Subcutaneous adipose tissue (tissue), 4 donors: ENCODE results near the gene PTPRD. TPM values are rescaled to one million over a fixed set of nuclear protein-coding genes. Genes with fewer than 3 reads are reported as not detected.

Experiments used
- small RNA-seq: library from RNA; depleted of rRNA; stranded (forward); fragments of <200 nt; gene quantifications from one replicate; pipeline ENCODE3, GENCODE V24; 2016
- total RNA-seq, 4 donors: library from RNA; depleted of rRNA; stranded (reverse); fragments of >200 nt; gene quantifications; one replicate each; pipeline ENCODE4 v1.1.0, GENCODE V29; 2016
- TF ChIP-seq, protein P1 (sequence below): fragments of 450-650 bp; IDR thresholded peaks from one replicate; pipeline ENCODE4 v1.5.1; 2016; ENCODE audit warnings: low read depth, mild to moderate bottlenecking, control low read depth, antibody characterized with exemption, moderate library complexity

Gene PTPRD
- total RNA-seq, 4 donors from 2014 or later = 5.1 to 17.3 (median 12.1) TPM

DNA sequence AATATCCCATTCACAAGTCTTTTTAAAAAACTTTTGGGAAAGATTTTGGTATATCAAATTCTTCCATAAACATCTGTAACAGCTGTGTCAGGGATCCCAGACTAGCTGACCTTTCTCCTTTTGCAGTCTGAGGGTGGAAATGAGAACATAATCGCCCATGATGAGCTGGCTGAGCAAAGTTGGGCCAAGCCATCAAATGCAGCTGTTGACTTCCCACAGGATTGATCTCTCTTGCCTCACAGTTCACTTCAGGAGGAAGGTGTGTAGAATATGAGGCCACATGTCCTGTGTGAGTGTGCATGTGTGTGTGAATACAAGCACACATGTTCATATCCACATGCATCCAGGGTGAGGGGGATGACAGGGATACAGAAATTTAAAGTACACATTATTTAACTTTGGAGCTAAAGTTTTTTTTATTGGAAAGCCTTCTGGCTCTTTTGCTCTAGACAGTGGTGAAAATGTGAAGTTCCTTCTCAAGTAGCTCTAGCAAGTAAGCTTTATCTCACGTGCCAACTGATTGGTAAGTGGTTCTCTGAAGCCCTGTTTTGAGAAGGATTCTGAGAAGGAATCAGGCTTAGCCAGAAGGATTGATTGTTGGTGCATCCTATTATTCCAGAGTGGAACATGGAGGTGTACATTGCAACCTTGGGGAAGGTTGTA lies 2344.5 kb downstream of the PTPRD start:
- TF ChIP-seq, protein P1, sequence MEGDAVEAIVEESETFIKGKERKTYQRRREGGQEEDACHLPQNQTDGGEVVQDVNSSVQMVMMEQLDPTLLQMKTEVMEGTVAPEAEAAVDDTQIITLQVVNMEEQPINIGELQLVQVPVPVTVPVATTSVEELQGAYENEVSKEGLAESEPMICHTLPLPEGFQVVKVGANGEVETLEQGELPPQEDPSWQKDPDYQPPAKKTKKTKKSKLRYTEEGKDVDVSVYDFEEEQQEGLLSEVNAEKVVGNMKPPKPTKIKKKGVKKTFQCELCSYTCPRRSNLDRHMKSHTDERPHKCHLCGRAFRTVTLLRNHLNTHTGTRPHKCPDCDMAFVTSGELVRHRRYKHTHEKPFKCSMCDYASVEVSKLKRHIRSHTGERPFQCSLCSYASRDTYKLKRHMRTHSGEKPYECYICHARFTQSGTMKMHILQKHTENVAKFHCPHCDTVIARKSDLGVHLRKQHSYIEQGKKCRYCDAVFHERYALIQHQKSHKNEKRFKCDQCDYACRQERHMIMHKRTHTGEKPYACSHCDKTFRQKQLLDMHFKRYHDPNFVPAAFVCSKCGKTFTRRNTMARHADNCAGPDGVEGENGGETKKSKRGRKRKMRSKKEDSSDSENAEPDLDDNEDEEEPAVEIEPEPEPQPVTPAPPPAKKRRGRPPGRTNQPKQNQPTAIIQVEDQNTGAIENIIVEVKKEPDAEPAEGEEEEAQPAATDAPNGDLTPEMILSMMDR = no peak

DNA sequence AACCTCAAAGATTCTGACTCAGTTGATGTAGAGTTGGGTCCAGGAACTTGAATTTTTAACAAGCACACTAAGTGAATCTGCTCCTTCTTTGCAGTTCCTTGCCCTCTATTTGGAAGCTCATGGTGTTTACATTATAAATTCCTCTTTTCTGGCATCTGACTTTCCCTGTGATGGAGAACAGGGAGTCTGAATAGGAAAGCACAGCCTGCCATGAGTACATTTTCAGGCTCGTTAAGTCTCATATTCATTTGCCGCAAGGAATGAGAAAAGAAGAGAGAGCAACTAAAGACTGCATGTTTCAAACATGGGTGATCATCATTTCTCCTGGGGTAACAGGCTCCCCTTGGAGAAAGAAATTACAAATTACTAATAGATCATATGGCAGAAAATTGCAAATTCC lies 2345.2 kb downstream of the PTPRD start:
- TF ChIP-seq, protein P1 = no peak

DNA sequence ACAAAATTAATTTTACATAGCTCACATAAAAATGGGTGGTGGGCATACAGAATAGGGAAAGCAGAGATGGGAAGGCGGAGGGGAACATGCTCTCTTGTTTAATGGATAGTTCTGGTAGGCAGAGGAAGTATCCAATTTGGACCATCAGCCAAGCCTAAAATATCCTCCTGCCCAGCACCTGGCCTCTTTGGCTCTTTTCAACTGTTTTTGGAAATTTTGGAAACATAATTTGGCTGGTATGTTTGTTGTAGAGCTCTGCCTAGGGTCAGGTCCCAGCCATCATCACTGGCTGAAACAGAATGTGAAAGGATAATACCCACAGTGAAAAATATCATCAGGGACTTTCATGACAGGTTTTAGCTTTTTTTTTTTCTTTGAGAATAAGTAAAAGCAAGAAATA lies 2345.9 kb downstream of the PTPRD start:
- TF ChIP-seq, protein P1 = no peak

DNA sequence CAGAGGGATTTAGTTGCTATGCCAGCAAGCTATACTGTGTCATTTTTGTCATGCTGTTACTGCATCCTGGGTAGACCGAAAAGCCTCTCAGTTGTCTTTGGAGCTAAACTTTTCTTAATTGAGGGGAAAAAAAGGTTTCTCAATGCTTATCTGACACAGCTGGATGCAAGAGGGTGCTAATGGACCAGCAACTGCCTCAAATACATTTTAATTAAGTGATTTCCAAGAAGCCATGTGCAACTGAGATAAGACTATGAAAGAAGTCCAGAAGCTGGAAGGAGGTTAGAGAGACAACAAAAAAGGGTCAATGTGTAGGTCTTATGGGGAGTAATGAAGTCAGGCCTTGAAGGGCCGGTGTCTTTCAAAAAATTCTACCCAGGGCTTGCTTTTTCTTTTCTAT lies 2347.5 kb downstream of the PTPRD start:
- TF ChIP-seq, protein P1 = no peak

Small RNA genes lying within 50 kb of the gene (small RNA-seq; reads per million reads assigned to genes)
- not detected for gene AL135790.2
- gene RNU7-185P = not detected
